ENCODE data around the gene DTX4.

GRCh38 chr11:59172345-59173079 lies 580 bp downstream of the DTX4 start:
- TF ChIP-seq CTCF (IDR thresholded peaks at IDR 0.05; ENCODE audit: low read length), result no peak
- TF ChIP-seq EZH2 (IDR thresholded peaks at IDR 0.05; ENCODE audit: borderline replicate concordance, low read length), result no peak
